Colon (tissue), 2 donors: ENCODE data around the gene GRAP.
"Not testable (repeated sequence)": the region's sequence is repeated elsewhere in the genome, so short reads cannot be mapped to it uniquely, and the experiment has no call there.

Experiments used
- FAIRE-seq: peaks from 2 replicates; lab custom pipeline; 2012; peaks lifted over from hg19 to GRCh38; lab: Jason Lieb, UNC
- donor health status: control.
- donor health status: control.

GRAP gene

DNA sequence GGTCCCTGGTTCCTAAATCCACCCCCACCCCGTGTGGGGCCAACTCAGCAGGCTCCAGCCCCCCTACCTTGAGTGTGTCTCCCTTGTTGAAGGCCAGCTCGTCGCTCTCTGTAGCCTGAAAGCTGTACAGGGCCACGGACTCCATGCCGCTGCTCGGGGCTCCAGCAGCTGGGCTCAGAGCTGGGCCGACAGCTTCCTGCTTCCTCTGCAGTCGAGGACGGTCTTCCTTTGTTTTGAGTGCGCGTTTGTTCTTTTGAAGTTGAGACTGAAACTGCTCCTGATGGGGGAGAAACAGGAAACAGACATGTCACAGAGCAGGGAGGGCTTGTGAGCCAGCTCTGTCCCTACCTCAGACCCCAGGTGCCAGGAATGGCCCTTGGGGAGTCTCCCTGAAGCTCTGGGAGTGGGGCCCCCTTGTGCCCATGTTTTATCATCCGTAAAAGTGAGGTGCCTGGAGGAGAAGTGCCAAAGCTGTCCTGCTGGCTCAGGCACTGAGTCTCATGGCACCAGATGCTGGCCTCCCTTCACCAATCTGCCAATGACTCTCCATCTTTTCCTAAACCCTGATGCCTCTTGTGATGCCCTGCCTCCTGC lies at the start of gene GRAP:
TSS of gene GRAP (minus strand) at position 176 of the 594 bp plus-strand sequence. CDS start at position 145, 31 bp downstream.
- not testable (repeated sequence) for FAIRE-seq

DNA sequence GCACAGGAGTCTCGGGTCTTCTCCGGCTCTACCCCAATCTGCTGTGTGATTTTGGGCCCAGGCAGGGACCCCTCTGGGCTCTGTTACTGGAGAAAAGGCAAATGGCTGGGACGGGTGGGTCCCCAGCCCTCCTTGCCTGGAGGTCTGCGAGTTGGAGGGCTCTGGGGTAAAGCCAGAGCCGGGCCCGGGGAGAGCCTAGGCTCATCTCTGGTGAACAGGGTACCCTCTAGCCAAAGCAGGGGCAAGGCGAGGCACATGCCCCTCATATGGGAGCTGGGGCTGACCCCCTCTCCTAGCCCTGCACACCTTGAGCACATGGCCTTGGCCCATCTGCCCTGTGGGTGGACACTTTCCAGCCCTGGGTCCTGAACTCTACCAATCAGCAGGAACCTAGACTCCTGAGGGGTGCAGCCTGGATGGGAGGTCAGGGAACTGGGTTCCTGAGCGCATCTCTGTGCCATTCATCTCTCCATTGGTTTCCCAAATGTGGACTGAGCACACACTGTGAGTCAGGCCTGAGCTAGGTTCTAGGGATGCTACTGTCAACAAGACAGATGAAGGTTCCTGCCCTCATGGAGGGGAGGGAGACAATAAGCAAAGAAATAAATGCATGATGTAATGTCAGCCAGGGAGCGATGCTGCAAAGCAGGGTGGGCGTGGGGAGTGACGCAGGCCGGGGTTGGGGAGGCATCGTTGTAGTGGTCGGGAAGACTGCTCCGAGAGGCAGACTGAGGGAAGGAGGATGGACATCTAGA lies 47.1 kb upstream of the GRAP start:
- FAIRE-seq: not testable (repeated sequence)

GRCh38 chr17:19092737-19093683 lies 46.3 kb upstream of the GRAP start:
- FAIRE-seq: not testable (repeated sequence)

DNA sequence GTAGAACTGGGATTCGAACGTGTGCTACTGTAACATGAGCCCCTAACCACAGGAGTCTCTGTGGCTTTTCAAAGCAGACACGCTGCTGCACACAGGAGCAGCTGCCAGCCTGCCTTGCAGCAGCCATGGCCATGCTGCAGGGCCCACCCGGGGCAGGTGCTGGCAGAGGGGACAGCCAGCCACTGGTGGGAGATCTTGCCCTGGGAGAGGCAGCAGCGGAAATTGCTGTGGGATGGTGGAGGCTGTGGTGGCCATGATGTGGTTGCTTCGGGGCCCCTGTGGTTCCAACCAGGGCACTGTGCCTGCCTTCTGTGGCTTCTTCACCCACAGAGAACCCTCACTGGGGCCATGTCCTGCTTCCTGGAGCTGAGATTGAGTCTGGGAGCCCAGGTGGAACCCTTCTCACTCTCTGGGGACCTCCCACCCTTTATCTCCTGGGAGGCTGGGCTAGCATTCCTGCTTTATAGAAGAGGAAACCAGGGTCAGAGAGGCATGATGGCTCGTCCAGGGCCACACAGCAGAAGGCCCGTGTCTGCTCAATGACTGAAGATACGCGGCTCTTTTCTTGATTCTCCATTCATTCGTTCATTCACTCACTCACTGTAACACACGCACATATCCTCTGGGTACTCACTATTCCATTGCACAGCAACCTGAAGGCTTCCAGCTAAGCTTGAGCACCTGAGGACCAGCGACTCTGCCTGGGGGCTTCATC lies 43.5 kb upstream of the GRAP start:
- FAIRE-seq: not testable (repeated sequence)

- FAIRE-seq: not testable (repeated sequence)
Observed at GRCh38 chr17:19088804-19089685, 42.3 kb upstream of the GRAP start.

DNA sequence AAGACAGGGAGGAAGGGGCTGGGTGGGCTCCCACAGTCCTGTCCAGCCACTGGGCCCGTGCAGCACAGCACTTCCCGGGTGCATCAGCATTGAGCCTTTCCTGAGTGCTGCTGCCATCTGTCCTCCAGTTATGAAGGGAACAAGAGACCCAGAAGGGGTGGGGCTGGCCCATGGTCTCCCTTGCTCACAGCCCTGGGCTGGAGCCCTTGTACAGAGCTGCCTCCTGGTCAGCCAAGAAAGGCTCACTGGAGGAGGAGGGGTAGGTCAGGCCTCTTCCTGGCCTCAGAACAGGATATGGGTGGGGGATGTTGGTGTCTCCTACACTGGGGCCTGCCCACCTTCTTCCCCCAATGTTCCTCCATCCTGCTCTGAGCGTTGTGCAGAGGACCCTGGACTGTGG lies 30.6 kb upstream of the GRAP start:
- FAIRE-seq: not testable (repeated sequence)

DNA sequence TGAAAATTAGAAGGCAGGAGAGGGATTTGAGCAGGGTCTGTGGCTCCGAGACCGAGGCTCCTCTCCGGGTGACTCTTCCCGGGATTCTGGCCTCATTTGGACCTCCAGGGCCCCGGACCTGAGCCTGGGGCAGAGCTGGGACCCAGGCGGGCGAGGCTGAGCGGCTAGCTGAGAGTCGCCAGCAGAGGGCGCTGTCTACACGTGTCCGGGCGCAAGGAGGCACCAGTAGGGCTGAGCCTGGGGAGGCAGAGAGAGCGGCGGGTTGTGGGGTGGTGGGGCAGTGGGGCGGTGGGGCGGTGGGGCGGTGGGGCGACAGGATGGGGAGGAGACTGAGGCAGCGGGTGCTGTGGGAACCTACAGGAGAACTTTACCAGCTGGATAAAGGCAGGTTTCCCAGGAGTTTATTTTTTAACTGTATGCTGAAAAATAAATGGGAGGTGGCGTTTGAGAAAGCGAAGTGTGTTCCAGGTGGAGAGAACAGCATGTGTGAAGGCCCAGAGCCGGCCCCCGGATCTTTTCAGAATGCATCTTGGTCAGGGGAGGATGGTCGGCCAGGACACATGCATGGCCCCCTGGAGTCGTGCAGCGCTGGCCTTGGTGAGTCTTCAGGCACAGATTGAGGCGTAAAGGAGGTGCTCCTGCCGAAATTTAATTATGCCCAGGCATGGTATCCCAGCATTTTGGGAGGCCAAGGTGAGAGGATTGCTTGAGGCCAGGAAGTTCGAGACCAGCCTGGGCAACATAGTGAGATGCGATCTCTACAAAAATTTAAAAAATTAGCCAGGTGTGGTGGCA lies 29.8 kb upstream of the GRAP start:
- not testable (repeated sequence) for FAIRE-seq

GRCh38 chr17:19070318-19071168 lies 23.8 kb upstream of the GRAP start:
- FAIRE-seq: not testable (repeated sequence)

DNA sequence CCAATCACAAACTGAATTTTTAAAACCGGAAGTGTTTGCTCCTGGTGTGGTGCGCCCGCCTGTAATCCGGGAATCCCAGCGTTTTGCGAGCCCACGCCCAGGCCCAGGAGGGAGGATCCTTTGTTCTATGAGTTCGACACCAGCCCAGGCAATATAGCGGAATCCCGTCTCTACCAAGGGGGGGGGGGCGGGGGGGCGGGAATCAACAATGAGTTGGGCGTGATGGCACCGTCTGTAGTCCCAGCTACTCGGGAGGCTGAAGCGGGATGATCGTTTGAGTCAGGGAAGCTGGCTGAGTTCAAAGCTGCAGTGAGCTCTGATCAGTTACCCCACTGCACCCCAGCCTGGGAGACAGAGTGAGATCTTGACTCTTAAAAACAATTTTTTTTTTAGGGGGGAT lies 17.6 kb upstream of the GRAP start:
- not testable (repeated sequence) for FAIRE-seq

DNA sequence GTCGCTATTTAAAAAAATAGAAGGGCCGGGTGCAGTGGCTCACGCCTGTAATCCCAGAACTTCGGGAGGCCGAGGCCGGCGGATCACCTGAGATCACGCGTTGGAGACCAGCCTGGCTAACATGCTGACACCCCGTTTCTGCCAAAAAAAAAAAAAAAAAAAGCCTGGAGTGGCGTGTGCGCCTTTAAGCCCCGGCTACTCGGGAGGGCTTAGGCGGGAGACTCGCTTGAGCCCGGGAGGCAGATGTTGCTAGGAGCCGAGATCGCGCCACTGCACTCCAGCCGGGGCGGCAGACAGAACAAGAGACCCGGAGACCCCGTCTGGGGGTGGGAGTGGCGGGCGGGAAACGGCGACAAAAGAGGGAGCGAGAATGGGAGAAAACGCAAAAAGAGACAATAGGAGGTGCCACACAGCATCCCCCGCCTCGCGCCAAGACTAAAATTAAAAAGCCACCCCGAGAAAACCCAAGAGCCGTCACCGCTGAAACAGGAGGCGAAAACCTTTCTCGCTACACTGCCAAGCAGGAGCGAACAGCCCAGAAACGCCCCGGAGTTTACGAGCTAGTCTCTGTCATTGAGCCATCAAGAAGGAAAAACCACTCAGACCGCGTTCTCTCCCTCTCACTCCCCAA lies 16.7 kb upstream of the GRAP start:
- not testable (repeated sequence) for FAIRE-seq

DNA sequence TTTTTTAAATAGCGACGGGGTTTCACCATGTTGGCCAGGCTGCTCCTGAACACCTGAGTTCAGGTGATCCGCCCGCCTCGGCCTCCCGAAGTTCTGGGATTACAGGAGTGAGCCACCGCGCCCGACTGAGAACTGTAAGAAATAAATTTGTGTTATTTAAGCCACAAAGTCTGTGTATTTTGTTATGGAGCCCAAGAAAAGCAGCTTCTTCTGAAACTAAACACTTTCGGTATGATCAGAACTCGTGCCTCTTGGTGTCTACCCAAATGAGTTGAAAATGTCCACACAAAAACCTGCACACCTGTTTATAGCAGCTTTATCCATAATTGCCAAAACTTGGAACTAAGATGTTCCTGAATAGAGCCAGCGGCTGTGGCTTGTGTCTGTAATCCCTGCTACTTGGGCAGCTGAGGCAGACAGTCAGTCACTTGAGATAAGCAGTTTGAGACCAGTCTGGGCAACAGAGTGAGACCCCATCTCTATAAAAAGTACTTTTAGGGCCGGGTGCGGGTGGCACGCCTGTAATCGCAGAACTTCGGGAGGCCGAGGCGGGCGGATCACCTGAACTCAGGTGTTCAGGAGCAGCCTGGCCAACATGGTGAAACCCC lies 16.1 kb upstream of the GRAP start:
- FAIRE-seq: not testable (repeated sequence)

DNA sequence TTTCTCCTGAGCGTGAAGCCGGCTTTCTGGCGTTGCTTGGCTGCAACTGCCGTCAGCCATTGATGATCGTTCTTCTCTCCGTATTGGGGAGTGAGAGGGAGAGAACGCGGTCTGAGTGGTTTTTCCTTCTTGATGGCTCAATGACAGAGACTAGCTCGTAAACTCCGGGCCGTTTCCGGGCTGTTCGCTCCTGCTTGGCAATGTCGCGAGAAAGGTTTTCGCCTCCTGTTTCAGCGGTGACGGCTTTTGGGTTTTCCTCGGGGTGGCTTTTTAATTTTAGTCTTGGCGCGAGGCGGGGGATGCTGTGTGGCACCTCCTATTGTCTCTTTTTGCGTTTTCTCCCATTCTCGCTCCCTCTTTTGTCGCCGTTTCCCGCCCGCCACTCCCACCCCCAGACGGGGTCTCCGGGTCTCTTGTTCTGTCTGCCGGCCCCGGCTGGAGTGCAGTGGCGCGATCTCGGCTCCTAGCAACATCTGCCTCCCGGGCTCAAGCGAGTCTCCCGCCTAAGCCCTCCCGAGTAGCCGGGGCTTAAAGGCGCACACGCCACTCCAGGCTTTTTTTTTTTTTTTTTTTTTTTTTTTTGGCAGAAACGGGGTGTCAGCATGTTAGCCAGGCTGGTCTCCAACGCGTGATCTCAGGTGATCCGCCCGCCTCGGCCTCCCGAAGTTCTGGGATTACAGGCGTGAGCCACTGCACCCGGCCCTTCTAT lies 15.4 kb upstream of the GRAP start:
- not testable (repeated sequence) for FAIRE-seq

- FAIRE-seq: not testable (repeated sequence)
Observed at GRCh38 chr17:19055447-19055846, 8.7 kb upstream of the GRAP start.

DNA sequence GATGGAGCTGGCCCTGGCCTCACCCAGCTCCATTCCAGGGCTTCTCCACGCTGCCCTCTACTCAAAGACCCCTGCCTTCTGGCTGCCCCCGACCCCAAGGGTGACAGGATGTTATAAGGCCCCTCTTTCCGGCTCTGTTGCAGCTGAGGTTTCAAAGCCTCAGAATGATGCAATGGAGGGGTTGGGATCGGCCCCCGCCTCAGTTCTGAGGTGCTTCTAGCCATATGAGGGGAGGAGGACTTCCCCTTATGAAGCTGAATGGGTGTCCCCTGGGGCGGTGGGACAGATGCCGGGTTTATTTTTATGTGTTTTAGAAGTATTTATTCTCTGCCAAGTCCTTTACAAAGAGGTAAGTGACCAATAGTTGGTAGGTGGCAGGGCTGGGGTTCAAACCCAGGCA lies 2.1 kb upstream of the GRAP start:
- FAIRE-seq: not testable (repeated sequence)

- FAIRE-seq: not testable (repeated sequence)
Observed at GRCh38 chr17:19047510-19047909, 753 bp upstream of the GRAP start.

- FAIRE-seq: not testable (repeated sequence)
Observed at GRCh38 chr17:19044643-19045042, 2.1 kb downstream of the GRAP start.

DNA sequence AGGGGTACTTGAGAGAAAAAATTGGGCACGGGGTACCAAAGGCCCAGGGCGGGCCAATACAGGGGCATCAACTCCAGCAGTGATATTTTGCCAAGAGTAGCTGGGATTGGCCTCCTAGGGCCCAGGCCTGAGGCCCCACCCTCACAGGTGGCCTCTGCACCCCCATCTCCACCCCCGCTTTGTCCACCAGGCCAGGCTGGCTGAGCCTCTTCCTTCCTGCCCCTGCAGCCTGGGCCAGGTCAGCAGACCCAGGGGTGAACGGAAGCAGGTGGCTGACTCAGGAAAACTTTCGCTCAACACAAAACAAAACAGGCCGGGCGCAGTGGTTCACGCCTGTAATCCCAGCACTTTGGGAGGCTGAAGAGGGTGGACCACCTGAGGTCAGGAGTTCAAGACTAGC lies 3.7 kb downstream of the GRAP start:
- not testable (repeated sequence) for FAIRE-seq
